Measurements from ENCODE around the gene SPECC1.

- no peak for TF ChIP-seq EZH2 (IDR thresholded peaks at IDR 0.05; ENCODE audit: low read length, unreplicated experiment)
- TF ChIP-seq EZH2phosphoT487 (IDR thresholded peaks at IDR 0.05; ENCODE audit: borderline replicate concordance, low read length): no peak
Observed at GRCh38 chr17:20197272-20197926, 188.2 kb downstream of the SPECC1 start.

Data from PC-3 (cell line).